NCI-H510A (cell line): ENCODE data around the gene CDT1.
"Not testable (repeated sequence)": the region's sequence is repeated elsewhere in the genome, so short reads cannot be mapped to it uniquely, and the experiment has no call there.

ENCODE experiments used
- DNase-seq: peaks from one replicate; lab custom pipeline; 2025; lab: John Stamatoyannopoulos, UW

Gene CDT1

DNA sequence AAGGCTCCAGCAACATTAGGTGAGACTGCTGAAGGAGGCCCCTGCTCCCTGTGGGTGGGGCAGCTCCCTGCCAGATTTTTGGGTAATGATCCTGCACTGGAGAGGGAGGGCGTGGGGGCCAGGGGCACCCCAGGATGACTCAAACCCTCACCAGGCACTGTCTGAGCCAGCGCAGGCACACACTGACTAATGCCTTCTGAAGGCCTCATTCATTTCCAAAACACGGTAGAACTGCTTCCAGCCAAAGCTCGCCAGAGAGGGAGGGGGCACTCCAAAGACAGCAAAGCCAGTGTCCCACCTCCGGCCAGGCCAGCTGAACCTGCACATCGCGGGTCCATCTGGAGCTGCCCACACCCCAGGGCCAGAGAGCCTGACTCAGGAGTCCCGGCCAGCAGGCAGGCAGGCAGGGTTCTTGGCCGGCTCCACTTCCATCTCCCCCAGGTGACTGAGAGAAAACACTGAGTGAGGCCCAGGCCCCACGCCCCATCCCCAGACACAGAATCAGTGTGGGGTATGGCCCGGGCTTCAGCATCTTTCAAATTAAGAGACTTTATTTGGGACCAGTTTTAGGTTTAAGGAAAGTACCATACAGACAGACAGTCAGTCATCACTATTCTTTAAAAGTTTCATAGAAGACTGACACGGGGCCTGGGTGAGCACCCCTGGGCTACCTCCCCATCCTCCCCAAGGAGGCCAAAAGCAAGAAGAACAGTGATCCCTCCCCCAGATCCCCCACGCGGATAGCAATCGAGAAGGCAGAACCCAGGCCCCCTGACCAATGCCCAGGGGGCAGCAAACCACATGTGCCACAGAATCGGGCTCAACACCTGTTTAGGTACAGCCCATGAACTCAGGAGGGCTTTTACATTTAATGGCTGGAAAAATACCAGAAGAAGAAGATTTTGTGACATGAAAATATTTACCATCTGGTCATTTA lies 20.9 kb upstream of the CDT1 start:
- no peak for DNase-seq

DNA sequence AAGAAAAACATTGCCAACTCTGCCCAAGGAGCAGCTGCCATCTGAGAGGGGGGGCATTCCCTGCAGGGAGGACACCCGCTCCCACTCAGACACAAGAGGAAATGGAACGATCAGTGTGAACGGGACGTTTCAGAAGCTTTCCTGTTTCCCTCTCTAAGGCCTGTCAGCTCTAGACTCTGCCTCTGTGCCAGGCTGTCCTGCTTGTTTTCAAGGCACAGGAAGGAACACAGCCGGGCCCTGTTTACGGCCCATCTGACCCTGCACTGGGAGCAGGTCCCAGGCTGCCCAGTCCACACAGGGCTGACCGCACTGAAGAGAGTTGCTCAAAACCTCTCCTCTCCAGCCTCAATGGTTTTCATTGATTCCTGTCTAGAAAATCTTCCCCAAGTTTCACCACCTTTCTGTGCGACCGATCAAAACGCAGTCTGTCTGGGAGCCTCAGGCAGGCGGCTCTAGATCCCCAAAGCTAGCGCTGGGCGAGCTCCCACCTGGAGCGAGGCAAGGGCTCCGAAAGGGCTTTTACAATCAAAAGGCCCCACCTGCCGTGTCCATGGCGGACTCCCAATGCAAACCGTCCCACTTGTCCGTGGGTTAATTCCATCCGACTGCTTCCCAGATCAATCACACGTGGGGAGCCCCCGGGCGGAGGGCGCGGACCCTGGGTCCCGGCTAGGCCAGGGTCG lies 20.1 kb upstream of the CDT1 start:
- no peak for DNase-seq

DNA sequence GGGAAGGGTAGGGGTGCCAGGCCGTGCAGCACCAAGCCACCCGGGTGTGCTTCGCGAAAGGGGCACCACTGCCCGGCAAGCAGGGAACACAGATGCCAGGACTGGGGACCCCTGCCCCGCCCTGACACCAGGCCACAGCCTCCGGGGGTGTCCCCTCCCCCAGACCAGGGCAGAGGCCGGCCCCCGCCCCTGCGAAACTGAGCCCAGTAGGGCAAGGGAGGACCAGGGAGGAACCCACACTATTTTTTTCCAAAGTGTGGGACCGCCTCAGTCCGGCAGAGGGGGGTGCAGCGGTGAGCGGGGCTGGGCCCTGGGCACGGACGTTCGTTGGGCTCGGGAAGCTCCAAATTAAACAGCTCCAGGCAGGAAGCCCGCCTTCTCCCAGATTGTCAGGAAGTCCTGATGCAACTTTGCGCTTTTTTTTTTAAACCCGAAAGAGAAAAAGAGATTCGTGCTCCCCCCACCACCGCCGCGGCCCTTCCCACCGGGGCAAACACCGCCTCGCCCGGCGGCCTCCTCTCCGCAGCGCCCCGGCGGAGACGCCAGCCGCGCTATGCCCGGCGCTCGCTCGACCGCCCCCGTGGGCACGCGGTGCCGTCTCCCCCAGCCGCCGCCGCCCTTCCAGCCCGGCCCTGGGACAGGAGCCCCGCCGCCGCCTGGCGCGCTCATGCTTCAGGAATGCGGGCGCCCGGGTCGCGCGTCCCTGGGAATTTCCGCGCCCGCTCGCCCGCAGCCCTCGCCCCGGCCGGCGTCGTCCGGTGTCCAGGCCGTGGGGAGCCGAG lies 19.3 kb upstream of the CDT1 start:
- no peak for DNase-seq

DNA sequence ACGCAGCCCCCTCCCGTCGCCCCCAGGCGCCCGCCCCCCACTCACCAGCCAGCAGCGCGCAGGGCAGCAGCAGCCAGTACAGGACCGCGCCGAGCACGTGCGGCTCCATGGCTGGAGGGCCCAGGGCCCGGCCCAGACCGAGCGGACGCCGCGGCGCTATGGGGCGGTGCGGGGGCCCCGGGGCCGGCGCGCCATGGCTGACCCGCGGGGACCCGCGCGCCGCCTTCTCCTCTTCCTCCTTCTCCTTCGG lies 18.8 kb upstream of the CDT1 start:
- DNase-seq: no peak

DNA sequence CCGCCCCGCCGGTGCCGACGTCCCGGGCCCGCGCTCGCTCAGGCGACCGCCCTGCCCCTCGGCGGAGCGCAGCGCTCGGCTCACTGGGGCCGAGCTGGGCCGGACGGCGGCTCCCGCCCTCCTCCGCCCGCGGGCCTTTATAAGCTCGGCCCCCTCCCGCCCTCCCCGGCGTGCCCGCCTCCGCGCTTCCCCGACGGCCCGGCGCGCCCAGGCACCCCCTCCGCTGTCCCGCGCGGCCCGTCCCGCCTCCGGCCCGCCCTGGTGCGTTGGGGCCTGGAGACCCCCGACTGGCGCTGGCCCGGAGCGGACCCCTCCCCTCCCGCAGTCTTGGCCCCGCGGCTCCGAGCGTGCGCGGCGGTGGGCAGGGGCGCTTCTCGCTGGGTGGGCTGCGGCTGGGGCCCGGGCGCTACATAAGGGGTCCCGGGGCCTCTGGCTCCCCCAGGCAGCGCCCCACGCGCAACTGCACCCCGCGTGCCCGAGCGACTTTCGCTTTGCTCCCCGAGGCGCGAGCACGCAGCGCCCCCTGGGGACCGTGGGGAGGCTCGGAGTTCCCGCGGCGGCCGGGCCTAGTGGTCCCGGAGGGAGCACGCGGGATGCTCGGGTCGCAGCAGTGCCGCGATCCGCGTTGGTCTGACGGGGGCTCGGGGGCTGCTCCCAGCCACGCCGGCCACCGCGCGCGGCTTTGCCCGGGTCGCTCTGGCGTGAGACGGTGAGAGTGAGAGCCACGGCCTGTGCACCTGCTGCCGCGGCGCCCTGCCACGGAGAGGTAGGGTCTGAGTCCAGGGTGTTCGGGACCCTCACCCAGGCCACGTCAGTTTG lies 18.3 kb upstream of the CDT1 start, which contains the start of gene PIEZO1:
PIEZO1 (minus strand) TSS at position 115 of the 819 bp plus-strand sequence. CDS start 256 bp downstream, outside the sequence.
- DNase-seq: no peak

DNA sequence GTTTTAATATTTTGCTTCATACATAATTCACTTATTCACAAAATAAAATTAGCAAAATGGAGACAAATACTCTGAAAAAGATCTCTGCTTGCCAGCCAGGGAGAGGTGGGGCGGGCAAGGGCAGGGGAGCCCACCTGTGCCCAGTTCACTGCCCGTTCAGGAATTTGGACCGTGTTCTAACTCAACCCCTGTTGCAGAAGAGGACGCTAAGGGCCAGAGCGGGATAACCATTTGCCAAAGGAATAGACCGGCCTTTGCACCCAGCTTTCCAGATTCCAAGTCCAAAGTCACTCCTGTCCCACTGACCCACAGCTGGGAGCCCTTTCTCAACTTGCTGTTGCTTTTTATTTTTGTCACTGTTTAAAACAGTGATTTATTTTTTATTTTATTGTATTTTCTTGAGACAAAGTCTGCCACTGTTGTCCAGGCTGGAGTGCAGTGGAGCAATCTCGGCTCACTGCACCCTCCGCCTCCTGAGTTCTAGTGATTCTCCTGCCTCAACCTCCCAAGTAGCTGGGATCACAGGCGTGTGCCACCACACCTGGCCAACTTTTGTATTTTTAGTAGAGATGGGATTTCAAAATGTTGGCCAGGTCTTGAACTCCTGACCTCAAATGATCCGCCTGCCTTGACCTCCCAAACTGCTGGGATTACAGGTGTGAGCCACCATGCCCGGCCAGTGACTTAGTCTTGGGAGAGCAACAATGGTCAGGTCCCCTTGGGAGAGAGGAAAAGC lies 15.8 kb upstream of the CDT1 start:
- DNase-seq: no peak

DNA sequence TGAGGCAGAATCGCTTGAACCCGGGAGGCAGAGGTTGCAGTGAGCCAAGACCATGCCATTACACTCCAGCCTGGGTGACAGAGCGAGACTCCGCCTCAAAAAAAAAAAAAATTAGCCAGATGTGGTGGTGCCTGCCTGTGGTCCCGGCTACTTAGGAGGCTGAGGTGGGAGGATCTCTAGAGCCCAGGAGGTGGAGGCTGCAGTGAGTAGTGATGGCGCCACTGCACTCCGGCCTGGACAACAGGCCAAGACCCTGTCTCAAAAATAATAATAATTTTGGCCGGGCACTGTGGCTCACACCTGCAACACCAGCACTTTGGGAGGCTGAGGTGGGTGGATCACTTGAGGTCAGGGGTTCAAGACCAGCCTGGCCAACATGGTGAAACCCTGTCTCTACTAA lies 14.8 kb upstream of the CDT1 start:
- DNase-seq: not testable (repeated sequence)

DNA sequence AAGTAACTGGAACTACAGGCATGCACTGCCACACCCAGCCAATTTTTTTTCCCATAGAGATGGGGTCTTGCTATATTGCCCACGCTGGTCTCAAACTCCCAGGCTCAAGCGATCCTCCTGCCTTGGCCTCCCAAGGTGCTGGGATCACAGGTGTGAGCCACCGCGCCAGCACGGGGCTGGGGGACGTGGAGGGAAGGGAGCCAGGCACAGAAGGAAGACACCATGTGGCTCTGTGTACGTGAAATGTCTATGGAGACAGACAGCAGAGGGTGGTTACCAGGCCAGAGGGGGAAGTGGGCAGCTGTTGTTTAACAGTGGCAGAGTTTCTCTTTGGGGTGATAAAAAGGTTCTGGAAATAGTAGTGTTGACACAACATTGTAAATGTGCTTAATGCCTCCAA lies 14.0 kb upstream of the CDT1 start:
- DNase-seq: no peak

DNA sequence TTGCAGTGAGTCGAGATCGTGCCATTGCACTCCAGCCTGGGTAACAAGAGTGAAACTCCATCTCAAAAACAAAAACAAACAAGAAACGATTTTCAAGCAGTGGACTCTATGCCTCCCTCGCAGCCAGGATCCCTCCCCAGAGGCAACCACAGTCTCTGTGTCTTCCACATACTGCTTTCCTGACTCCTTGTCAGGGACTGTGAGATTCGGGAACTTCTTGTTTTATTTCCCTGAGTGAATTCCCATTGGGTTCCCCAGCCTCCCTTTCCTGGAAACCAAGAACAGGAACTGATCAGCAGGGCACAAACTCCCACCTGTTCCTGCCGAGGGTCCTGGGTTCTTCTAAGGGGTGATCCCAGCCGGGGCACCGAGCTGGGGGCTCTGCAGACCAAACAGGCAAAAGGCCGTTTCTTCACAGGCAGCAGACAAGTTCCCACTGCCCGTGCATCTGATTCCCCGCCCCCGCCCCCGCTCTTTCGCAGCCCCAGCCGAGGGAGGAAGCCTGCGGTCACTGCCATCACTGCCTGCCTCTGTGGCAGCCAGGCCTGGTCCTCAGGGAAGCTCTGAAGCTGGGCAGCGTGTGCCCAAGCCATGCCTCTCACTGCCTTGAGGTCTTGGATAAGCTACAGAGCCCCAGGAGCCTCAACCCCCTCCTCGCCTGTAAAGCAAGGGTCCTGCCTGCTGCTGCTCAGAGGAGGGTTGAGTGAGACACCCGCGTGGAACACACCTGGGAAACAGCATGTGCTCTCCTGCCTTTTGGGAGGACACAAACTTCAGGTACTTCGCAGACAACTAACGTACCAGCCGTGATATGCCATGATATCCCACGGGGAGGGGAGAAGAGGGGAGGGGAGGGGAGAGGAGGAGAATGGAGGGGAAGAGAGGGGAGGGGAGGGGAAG lies 13.0 kb upstream of the CDT1 start:
- no peak for DNase-seq

DNA sequence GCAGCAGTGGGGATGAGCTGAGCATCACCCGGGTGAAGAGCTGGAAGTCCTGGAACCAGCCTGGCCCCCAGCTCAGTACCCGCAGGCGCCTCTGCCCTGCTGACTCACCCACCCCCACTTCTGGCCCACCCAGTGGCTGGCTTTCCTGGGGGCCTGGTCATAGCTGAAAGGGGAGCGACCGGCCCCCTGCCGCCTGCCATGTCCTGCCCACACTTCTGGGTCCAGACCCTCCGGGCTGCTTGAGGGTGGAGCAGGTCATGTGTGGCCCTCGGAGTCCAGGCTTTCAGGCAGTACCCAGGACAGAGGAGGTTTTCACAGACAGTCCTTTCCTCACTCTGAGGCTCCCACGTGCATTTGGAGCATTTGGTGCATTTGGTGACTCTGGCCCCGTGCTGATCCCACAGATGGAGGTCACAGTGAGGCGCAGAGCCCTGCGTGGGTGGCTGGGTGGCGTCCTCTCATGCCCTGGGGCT lies 11.5 kb upstream of the CDT1 start:
- no peak for DNase-seq

DNA sequence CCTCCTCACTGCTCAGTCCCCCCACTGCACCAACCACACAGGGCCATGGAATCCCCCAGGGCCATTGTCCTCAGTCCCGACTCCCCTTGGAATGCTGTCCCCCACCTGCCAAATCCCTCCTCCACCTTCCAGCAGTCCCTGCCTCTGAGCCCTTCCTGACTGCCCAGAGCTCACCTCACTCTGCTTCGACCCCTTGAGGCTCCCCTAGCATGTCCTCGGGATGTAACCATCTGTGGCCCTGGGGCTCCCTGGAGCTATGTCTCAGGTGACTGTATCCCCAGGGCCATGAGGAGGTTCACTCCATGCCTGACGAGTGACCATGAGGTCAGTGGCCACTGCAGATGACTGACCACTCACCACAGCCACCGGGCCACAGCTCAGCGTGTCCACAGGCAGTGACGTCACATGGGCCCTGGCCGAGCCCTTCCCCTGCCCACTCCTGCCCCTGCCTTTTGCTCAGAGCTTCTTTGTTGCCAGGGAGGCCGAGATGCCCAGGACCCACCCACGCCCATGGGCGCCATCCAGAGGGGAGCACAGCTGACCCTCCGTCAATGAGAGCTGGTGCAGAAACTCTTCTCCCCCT lies 10.8 kb upstream of the CDT1 start:
- no peak for DNase-seq

DNA sequence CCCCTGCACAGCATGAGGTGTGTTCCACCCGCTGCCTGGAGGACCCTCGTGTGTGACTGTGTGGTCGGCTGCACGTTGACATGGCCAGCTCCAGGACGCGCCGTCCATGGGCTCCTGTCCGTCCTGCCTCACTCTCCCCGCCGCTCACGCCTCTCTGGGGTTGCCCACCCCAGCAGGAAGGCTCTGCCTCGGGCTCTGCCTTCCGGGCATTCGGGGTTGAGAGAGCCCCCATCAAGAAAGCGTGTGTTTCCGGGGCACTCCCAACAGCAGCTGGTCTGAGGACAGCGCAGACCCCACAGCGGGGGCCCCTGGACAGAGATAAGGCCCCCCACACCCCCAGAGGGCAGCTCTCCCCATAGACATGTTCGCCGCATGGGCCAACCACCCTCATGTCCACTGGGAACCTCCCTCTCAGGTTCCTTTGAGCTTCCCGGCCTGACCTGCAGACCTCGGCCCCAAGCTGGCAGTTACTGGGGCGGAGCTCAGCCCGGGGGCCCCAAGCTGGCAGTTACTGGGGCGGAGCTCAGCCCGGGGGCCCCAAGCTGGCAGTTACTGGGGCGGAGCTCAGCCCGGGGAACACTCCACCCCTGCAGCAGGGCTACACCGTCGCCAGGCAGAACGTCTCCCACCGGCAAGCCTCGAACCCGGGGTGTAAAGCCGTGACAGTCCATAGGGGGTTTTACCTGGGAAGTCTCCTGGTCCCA lies 10.2 kb upstream of the CDT1 start:
- DNase-seq: no peak

DNA sequence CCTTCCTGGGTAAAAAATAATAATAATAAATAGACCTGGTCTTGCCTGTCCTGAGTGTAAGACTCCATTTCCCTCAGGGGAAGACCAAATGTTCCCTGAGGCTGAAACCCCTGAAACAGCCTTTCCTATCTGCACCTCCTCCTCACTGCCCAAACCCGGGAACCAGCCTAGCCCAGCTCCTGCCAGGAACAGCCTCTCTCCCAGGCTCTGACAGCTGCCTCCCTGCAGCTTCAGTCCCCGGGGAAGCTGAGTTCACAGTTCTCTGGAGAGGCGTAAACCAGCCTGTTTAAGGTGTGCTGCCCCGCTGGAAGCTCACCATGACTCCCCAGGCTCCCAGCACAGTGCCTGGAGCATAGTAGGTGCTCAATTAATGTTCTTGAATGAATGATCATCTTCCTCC lies 7.3 kb upstream of the CDT1 start:
- no peak for DNase-seq

DNA sequence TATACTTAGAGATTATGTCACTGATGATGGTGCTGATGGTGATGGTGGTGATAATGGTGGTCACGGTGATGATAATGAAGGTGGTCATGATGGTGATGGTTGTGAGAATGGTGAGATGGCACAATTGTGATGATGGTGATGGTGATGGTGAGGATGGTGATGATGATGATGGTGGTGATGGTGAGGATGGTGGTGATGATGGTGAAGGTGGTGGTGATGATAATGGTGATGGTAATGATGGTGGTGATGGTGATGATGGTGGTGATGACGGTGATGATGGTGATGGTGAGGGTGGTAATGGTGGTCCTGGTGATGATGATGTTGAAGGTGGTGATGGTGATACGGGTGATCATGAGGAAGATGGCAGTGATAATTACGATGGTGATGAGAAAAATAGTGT lies 5.5 kb upstream of the CDT1 start:
- no peak for DNase-seq

DNA sequence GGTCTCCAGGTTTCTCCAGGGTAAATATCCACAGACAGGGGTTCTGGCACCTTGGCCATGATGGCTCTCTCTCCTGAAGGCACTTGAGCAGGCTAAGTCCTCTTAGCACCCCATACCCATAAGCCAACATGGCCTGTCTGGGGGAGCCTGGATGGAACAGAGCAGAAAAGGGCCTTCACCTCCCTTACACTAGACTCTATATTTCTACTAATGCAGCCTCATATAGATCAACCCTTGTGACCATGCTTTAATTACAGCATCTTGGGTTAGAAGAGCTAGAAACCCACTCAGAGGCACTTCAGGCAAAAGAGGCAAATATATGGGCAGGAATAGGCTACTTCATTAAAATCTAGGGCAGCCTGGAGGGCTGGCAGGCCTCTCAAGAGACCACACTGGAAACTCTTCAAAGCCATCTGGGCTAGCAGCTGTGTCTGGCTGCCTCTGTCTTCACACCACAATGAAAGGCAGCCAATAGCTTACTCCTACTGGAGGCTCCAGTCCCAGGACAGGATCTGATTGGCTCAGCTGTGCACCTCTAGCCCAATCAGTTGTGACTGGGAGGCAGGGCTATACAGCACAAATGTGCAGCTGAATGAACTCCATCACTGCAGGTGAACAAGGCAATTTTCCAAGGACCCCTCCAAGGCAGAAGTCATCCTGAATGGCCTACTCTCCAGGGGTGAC lies 4.7 kb upstream of the CDT1 start:
- DNase-seq: no peak

DNA sequence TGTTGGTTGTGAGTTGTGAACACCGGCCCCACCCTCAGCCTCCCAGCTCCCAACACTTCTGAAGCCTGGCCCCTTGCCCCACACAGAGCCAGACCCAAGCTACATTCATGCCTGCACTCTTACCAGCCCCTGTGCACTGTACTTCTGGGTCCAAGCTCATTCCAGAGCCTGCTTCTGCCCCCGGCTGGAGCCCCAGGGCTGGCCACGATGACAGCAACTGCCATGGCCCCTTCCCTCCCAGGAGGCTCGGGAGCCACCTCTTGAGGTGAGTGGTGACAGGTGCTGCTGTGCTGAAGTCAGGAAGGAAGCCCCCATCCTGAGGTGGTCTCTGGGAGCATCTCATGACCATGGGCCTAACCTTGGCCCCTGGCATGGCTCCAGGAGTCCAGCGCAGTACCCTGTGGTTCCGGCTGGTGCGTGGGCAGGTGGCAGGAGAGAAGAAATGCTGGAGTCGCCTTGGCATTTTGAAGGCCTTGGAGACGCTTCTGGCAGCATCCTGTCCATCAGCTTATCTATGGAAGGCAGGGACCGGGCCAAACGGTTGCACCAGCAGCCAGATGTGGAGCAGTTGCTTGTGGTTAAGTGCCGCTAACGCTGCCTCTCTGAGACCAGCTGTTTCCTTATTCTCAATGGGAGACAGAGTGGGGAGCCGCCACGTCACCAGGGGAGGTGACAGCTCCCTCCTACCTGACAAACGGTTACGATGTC lies 3.9 kb upstream of the CDT1 start:
- DNase-seq: no peak

DNA sequence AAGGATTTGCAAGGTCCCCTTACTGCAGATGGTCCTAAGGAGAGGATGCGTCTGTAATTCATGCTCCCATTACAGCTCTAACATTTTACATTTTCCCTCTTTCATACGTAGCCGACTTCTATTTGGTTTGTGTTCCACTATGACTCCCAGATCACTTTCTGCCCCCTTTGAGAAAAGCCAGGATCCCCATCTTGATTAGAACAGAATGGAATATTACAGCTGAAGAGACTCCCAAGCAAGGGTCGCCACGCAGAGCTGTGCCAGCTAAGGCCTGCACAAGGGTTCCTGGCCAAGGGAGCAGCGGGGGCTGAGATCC lies 3.4 kb upstream of the CDT1 start:
- DNase-seq: no peak

DNA sequence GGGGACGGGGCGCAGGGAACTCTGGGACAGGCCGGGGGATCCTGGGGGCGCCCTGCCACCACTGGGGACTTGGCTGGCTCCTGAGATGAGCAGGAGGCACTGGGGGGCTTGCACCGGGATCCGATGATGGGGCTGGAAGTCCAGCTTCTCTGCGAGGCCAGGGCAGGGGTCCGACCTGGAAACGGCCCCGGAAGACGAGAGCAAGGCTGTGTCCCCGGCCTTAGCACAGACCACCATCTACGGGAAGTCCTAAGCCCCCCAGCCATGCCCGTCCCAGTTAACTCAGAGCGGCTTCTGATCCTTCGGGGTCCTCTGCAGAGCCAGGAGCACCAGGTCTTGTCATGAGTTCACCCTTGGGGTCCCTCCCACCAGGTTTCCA lies 573 bp downstream of the CDT1 start:
- DNase-seq: no peak
